Raji (cell line): ENCODE data around the gene ZC3H18.

Experiments
- POLR2A ChIP-seq: IDR thresholded peaks from 2 replicates; pipeline ENCODE4 v1.6.1; 2011; ENCODE audit warnings: low read depth, low read length, control low read depth; ENCODE audit not compliant: insufficient read depth

ZC3H18 gene

GRCh38 chr16:88627531-88628411, 57.6 kb downstream of the ZC3H18 start:
- TF ChIP-seq POLR2A, result no peak

GRCh38 chr16:88628512-88628974, 58.3 kb downstream of the ZC3H18 start:
- TF ChIP-seq POLR2A, result no peak

- TF ChIP-seq POLR2A, result no peak
These were observed 59.6 kb downstream of the ZC3H18 start for GRCh38 chr16:88629835-88630234.

- no peak for TF ChIP-seq POLR2A
These were observed 60.2 kb downstream of the ZC3H18 start for GRCh38 chr16:88630433-88630832.

GRCh38 chr16:88630941-88631340, 60.7 kb downstream of the ZC3H18 start:
- no peak for TF ChIP-seq POLR2A

GRCh38 chr16:88631384-88631783, 61.2 kb downstream of the ZC3H18 start:
- TF ChIP-seq POLR2A, result no peak

GRCh38 chr16:88631920-88632586, 61.9 kb downstream of the ZC3H18 start:
- TF ChIP-seq POLR2A, result no peak

GRCh38 chr16:88632587-88632930, 62.4 kb downstream of the ZC3H18 start:
- no peak for TF ChIP-seq POLR2A

- TF ChIP-seq POLR2A, result no peak
These were observed 63.5 kb downstream of the ZC3H18 start for GRCh38 chr16:88633684-88634140.

GRCh38 chr16:88634141-88634993, 64.2 kb downstream of the ZC3H18 start:
- 0 out of 2 replicates have a peak, but pooled peaks have one; percentile 21 for TF ChIP-seq POLR2A

- TF ChIP-seq POLR2A, result no peak
These were observed 64.9 kb downstream of the ZC3H18 start for GRCh38 chr16:88634994-88635670.

- no peak for TF ChIP-seq POLR2A
These were observed 65.6 kb downstream of the ZC3H18 start for GRCh38 chr16:88635671-88636319.

- TF ChIP-seq POLR2A, result no peak
These were observed 66.5 kb downstream of the ZC3H18 start for GRCh38 chr16:88636488-88637265.

- no peak for TF ChIP-seq POLR2A
These were observed 68.4 kb downstream of the ZC3H18 start, which contains the start of gene IL17C for GRCh38 chr16:88638323-88639230. Gene IL17C (plus strand): TSS chr16:88638572. CDS start chr16:88638642, 70 bp downstream.
